ENCODE measurements around the gene ZNF30. TPM values are rescaled to one million over a fixed set of nuclear protein-coding genes. Genes with fewer than 3 reads are reported as not detected.

ZNF30 gene
- total and polyA plus RNA-seq, 2 of the 4 experiments (the other 2 are of a cell fraction), result 1.3 to 2.9 TPM

- CTCF ChIA-PET, result no interaction called here
Measured at GRCh38 chr19:34990578-34991192, 64.0 kb downstream of the ZNF30 start.

More at GRCh38 chr19:34990578-34991192, 64.0 kb downstream of the ZNF30 start:
- Histone ChIP-seq H3K18ac (ENCODE audit: low read depth, low read length) (no peak overlapping the region), H4K91ac (ENCODE audit: insufficient read depth, low read depth, low read length) (no peak overlapping the region), H3K56ac (ENCODE audit: extremely low read depth, insufficient read depth, low read length) (no peak overlapping the region), H3K9ac (ENCODE audit: low read depth, low read length) (no peak overlapping the region), H3K27ac (ENCODE audit: insufficient read depth, low read length) (no peak overlapping the region), H2AK9ac (replicated peaks; ENCODE audit: low read depth, low read length, poor library complexity) (no peak overlapping the region), H3K79me1 (ENCODE audit: low read depth in 1 of 2, low read length in 2 of 2) (no peaks in the 10 kb centered on the region), H3K9me3 (ENCODE audit: control insufficient read depth, insufficient read depth, low read length) (peaks cover 2% of the 10 kb centered on the region; the same call in 1 of the 2 replicates), H3K4ac (ENCODE audit: low read depth, low read length) (no peak overlapping the region), H2BK20ac (ENCODE audit: low read depth, low read length) (no peak overlapping the region), H4K5ac (ENCODE audit: low read depth, low read length) (no peak overlapping the region), H3K23ac (ENCODE audit: low read depth, low read length) (no peak overlapping the region), H2AFZ (replicated peaks; ENCODE audit: low read length, poor library complexity) (no peak overlapping the region), H2BK15ac (ENCODE audit: low read depth, low read length) (no peak overlapping the region), H3K4me2 (ENCODE audit: low read depth, low read length) (no peak overlapping the region), H2AK5ac (ENCODE audit: low read depth, low read length) (no peak overlapping the region), H2BK120ac (ENCODE audit: low read depth, low read length) (no peak overlapping the region), H4K8ac (ENCODE audit: low read depth in 2 of 2, low read length in 2 of 2) (no peak overlapping the region), H2BK5ac (ENCODE audit: low read depth, low read length, poor library complexity, severe bottlenecking) (no peak overlapping the region), H3K9me1 (ENCODE audit: insufficient read depth, low read length) (no peaks in the 10 kb centered on the region), H3K36me3 (ENCODE audit: control insufficient read depth, insufficient read depth, low read length) (no peaks in the 10 kb centered on the region), H3K4me1 (ENCODE audit: control insufficient read depth, insufficient read depth, low read length) (no peaks in the 10 kb centered on the region), H3K4me3 (ENCODE audit: insufficient read depth, low read depth, low read length) (no peak overlapping the region), H4K20me1 (ENCODE audit: insufficient read depth, low read length) (no peaks in the 10 kb centered on the region), H3K27me3 (ENCODE audit: control insufficient read depth, insufficient read depth, low read length) (peaks cover 8% of the 10 kb centered on the region), H3K14ac (replicated peaks; ENCODE audit: low read depth, low read length) (no peak overlapping the region)
- TF ChIP-seq ELK1 (IDR thresholded peaks at IDR 0.05; ENCODE audit: borderline replicate concordance, low read depth, low read length) (no peak), MXI1 (IDR thresholded peaks at IDR 0.05; ENCODE audit: borderline replicate concordance, low read depth, low read length) (no peak), NFE2L2 (IDR thresholded peaks at IDR 0.05; ENCODE audit: low read depth, low read length) (no peak), BHLHE40 (IDR thresholded peaks at IDR 0.05; ENCODE audit: low read depth, low read length) (no peak), FOS (IDR thresholded peaks at IDR 0.05; ENCODE audit: low read depth, low read length) (no peak), MAFK (IDR thresholded peaks at IDR 0.05; ENCODE audit: low read depth, low read length) (no peak)
- POLR2A ChIA-PET (ENCODE audit: unreplicated experiment), result no interaction called here
- DNase-seq (no peak), ATAC-seq (ENCODE audit: low read depth) (no peak)
- intact Hi-C loops (cut with micrococcal nuclease), result no loop called here
- BruUV-seq (replicated peaks), result no TSS peak
- dilution Hi-C loops (cut with HindIII; ENCODE audit: low sequenced_read_pairs, unreplicated experiment), result no loop called here
- in situ Hi-C loops (cut with MboI; ENCODE audit: low sequenced_read_pairs), result no loop called here
- WGBS, 2 experiments (ENCODE audit: extremely low coverage in 2 of 2, insufficient read length in 1 of 2), result 82% methylated on average over 8 of the region's 13 CpGs; no CpG with 5 or more reads in 1 of the 2 experiments
